Neural progenitor cell (in vitro differentiated cells): Measurements from ENCODE around the gene USP27X. TPM values are rescaled to one million over a fixed set of nuclear protein-coding genes. Genes with fewer than 3 reads are reported as not detected.

Source experiments
- DNase-seq: peaks from one replicate; pipeline ENCODE4 v3.0.0-alpha.2; 2016; ENCODE audit warnings: low spot score
- H2AFZ ChIP-seq: fragments of 200-600 bp; sonication (generic); replicated peaks from 2 replicates; pipeline ENCODE4 v1.6.1; 2016; ENCODE audit warnings: antibody characterized with exemption
- H3F3A ChIP-seq: fragments of 200-600 bp; sonication (generic); 2 replicates; pipeline ENCODE4 v1.6.1; 2016; ENCODE audit warnings: antibody characterized with exemption, low read depth
- H3K27ac ChIP-seq: fragments of 200-600 bp; sonication (generic); 2 replicates; pipeline ENCODE4 v1.5.1; 2016; ENCODE audit warnings: mild to moderate bottlenecking
- H3K27me3 ChIP-seq: fragments of 200-600 bp; sonication (generic); 2 replicates; pipeline ENCODE4 v1.6.1; 2016; ENCODE audit warnings: mild to moderate bottlenecking, moderate library complexity
- H3K36me3 ChIP-seq: fragments of 200-600 bp; sonication (generic); 2 replicates; pipeline ENCODE4 v1.5.1; 2016
- H3K4me1 ChIP-seq: fragments of 200-600 bp; sonication (generic); 2 replicates; pipeline ENCODE4 v1.6.1; 2016; ENCODE audit warnings: mixed run types
- H3K4me2 ChIP-seq: fragments of 200-600 bp; sonication (generic); 2 replicates; pipeline ENCODE4 v1.6.1; 2016
- H3K4me3 ChIP-seq: fragments of 200-600 bp; sonication (generic); 2 replicates; pipeline ENCODE4 v1.5.1; 2016
- H3K79me2 ChIP-seq: fragments of 200-600 bp; sonication (generic); 2 replicates; pipeline ENCODE4 v1.6.1; 2016; ENCODE audit warnings: low read depth
- H3K9ac ChIP-seq: fragments of 200-600 bp; sonication (generic); 2 replicates; pipeline ENCODE4 v1.6.1; 2016
- H3K9me3 ChIP-seq: fragments of 200-600 bp; sonication (generic); 2 replicates; pipeline ENCODE4 v1.5.1; 2016; ENCODE audit warnings: low read depth
- H4K20me1 ChIP-seq: fragments of 200-600 bp; sonication (generic); 2 replicates; pipeline ENCODE4 v1.6.1; 2016; ENCODE audit warnings: low read depth
- H3K27ac Mint-ChIP-seq: 3 replicates; pipeline ENCODE4 v1.8.0; 2021; ENCODE audit warnings: mixed read lengths
- H3K27me3 Mint-ChIP-seq: 2 replicates; pipeline ENCODE4 v1.8.0; 2022; ENCODE audit warnings: low read depth, mild to moderate bottlenecking, inconsistent platforms, moderate library complexity, mixed read lengths; ENCODE audit not compliant: insufficient read depth
- H3K36me3 Mint-ChIP-seq: 3 replicates; pipeline ENCODE4 v1.8.0; 2021; ENCODE audit warnings: mixed read lengths
- H3K4me1 Mint-ChIP-seq: 3 replicates; pipeline ENCODE4 v1.8.0; 2021; ENCODE audit warnings: mixed read lengths
- H3K4me3 Mint-ChIP-seq: 3 replicates; pipeline ENCODE4 v1.8.0; 2021; ENCODE audit warnings: mild to moderate bottlenecking, moderate library complexity, mixed read lengths
- H3K9me3 Mint-ChIP-seq: 3 replicates; pipeline ENCODE4 v1.8.0; 2020; ENCODE audit warnings: mixed read lengths
- CTCF ChIP-seq: fragments of 200-600 bp; sonication (generic); IDR thresholded peaks from 2 replicates; pipeline ENCODE4 v1.5.1; 2017; ENCODE audit warnings: antibody characterized with exemption, mild to moderate bottlenecking
- EZH2 ChIP-seq: fragments of 200-600 bp; sonication (generic); IDR thresholded peaks from 2 replicates; pipeline ENCODE4 v1.6.1; 2017; ENCODE audit warnings: antibody characterized with exemption, mild to moderate bottlenecking, moderate library complexity
- EZH2phosphoT487 ChIP-seq: fragments of 200-600 bp; sonication (generic); IDR thresholded peaks from 2 replicates; pipeline ENCODE4 v1.6.1; 2017; ENCODE audit warnings: antibody characterized with exemption
- total RNA-seq: library from RNA; depleted of rRNA; stranded (reverse); fragments of >200 nt; gene quantifications from 2 replicates; pipeline ENCODE4 v1.2.3, GENCODE V29; 2015; ENCODE audit warnings: low replicate concordance

USP27X gene
- total RNA-seq, 1 donor from 2014 or later, result 4.2 TPM

DNA sequence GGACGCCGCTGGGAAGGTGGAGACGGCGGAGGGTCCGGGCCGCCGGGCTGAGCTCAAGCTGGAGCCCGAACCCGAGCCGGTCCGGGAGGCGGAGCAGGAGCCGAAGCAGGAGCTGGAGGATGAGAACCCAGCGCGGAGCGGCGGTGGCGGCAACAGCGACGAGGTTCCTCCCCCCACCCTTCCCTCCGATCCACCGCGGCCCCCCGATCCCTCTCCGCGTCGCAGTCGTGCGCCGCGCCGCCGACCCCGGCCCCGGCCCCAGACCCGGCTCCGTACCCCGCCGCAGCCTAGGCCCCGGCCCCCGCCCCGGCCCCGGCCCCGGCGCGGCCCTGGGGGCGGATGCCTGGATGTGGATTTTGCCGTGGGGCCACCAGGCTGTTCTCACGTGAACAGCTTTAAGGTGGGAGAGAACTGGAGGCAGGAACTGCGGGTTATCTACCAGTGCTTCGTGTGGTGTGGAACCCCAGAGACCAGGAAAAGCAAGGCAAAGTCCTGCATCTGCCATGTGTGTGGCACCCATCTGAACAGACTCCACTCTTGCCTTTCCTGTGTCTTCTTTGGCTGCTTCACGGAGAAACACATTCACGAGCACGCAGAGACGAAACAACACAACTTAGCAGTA lies 483 bp downstream of the USP27X start:
- Histone ChIP-seq H3K27me3 (no peaks in the 10 kb centered on the region), H3K9ac (no peak overlapping the region), H3K36me3 (no peaks in the 10 kb centered on the region), H3K9me3 (no peaks in the 10 kb centered on the region), H3K4me2 (peak overlapping the region; percentile 77), H3K79me2 (peaks cover 9% of the 10 kb centered on the region), H3K4me1 (no peaks in the 10 kb centered on the region), H4K20me1 (no peaks in the 10 kb centered on the region), H3F3A (peaks cover 6% of the 10 kb centered on the region), H3K4me3 (peak overlapping the region; percentile 60), H2AFZ (no peak overlapping the region), H3K27ac (no peak overlapping the region)
- Mint-ChIP-seq H3K27ac (peak overlapping the region; percentile 66), H3K4me3 (peak overlapping the region; percentile 86), H3K36me3 (peaks cover 15% of the 10 kb centered on the region), H3K4me1 (peaks cover 24% of the 10 kb centered on the region), H3K9me3 (peaks cover 11% of the 10 kb centered on the region), H3K27me3 (peaks cover 2% of the 10 kb centered on the region)
- TF ChIP-seq EZH2 (no peak), CTCF (no peak), EZH2phosphoT487 (no peak)
- DNase-seq, result no peak

GRCh38 chrX:49880668-49881067 lies 1.4 kb downstream of the USP27X start:
- Mint-ChIP-seq H3K36me3 (peaks cover 15% of the 10 kb centered on the region), H3K4me1 (peaks cover 24% of the 10 kb centered on the region), H3K4me3 (peak overlapping the region; percentile 86), H3K9me3 (peaks cover 11% of the 10 kb centered on the region), H3K27me3 (peaks cover 2% of the 10 kb centered on the region), H3K27ac (no peak overlapping the region)
- no peak overlapping the region for H2AFZ ChIP-seq
- peaks cover 9% of the 10 kb centered on the region for H3K79me2 ChIP-seq
- peak overlapping the region; percentile 60 for H3K4me3 ChIP-seq
- no peaks in the 10 kb centered on the region for H3K27me3 ChIP-seq
- H3K4me2 ChIP-seq, result peak overlapping the region; percentile 69
- no peaks in the 10 kb centered on the region for H4K20me1 ChIP-seq
- TF ChIP-seq EZH2, result no peak
- TF ChIP-seq CTCF, result no peak
- no peak for TF ChIP-seq EZH2phosphoT487
- H3K36me3 ChIP-seq, result no peaks in the 10 kb centered on the region
- DNase-seq, result no peak
- no peaks in the 10 kb centered on the region for H3K9me3 ChIP-seq
- H3K4me1 ChIP-seq, result no peaks in the 10 kb centered on the region
- peaks cover 6% of the 10 kb centered on the region for H3F3A ChIP-seq
- no peak overlapping the region for H3K9ac ChIP-seq
- no peak overlapping the region for H3K27ac ChIP-seq

DNA sequence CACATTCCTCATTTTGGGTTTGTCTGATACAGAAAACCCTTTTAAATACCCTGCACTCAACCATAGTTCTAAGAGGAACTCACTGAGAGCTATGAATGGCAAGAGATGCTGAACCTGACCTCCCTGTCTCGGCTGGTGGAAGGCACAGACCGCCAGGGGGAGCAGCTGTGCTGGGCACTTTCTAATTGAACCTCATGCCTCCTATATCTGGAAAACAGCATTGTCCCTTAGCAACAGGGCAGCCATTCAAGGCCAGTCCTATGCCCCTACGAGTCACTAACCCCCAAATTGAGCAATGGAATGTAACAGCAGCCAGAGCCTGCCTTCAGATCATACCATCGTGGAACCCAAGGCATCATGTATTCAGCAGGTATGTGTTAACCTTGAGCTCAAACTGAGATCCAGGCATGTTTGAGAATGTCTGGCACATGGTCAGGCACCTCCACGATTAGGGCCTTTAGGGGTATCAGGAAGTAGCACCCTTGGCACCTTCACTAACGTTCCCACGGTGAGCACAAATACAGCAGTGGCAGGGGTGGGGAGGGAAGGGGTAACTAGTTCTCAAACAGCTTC lies 5.1 kb downstream of the USP27X start:
- Mint-ChIP-seq H3K27ac (no peak overlapping the region), H3K27me3 (peaks cover 3% of the 10 kb centered on the region), H3K36me3 (peaks cover 15% of the 10 kb centered on the region), H3K4me3 (no peak overlapping the region), H3K4me1 (peaks cover 16% of the 10 kb centered on the region), H3K9me3 (peaks cover 11% of the 10 kb centered on the region)
- TF ChIP-seq EZH2, result no peak
- peak; percentile 69 for TF ChIP-seq CTCF
- no peak for TF ChIP-seq EZH2phosphoT487
- H3K27me3 ChIP-seq, result no peaks in the 10 kb centered on the region
- no peaks in the 10 kb centered on the region for H3K4me1 ChIP-seq
- H3K4me3 ChIP-seq, result no peak overlapping the region
- no peaks in the 10 kb centered on the region for H4K20me1 ChIP-seq
- H3K9me3 ChIP-seq, result no peaks in the 10 kb centered on the region
- peak; percentile 53 for DNase-seq
- H3K79me2 ChIP-seq, result peaks cover 9% of the 10 kb centered on the region
- H3K9ac ChIP-seq, result no peak overlapping the region
- H3K36me3 ChIP-seq, result no peaks in the 10 kb centered on the region
- H2AFZ ChIP-seq, result no peak overlapping the region
- no peaks in the 10 kb centered on the region for H3F3A ChIP-seq
- H3K4me2 ChIP-seq, result no peak overlapping the region
- H3K27ac ChIP-seq, result no peak overlapping the region
